ENCODE data around the gene ADORA2A. TPM values are rescaled to one million over a fixed set of nuclear protein-coding genes. Genes with fewer than 3 reads are reported as not detected.

ADORA2A gene
- total RNA-seq, 1 experiment from 2014 or later: 3.5 TPM

DNA sequence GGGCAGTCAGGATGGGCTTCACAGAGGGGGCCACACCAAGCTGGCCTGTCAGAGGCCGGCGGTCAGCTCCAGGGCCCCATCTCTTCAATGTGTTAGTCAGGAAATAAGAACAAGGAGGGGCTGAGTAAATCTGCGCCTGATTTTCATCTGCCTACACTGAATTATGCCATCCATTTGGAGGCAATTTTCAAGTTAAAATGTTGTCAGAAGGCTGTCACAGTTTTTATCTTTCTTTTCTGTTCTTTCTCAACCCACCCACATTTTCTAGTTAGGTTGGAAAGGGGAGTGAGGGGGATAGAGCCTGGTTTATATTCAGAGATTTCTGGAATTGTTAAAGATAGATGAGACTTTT is 18.8 kb downstream of the ADORA2A start:
- Mint-ChIP-seq H3K27me3 (ENCODE audit: low read depth) (no peaks in the 10 kb centered on the region; the same call in 1 of the 2 replicates), H3K4me1 (peaks cover 16 to 25% of the 10 kb centered on the region in 2 experiments), H3K9me3 (no peaks in the 10 kb centered on the region; a peak in 1 of 5 replicates), H3K4me3 (no peak overlapping the region), H3K36me3 (ENCODE audit: insufficient read depth in 1 of 3, low read depth in 3 of 3) (no peaks in the 10 kb centered on the region), H3K27ac (no peak overlapping the region)
- no peak overlapping the region for H4K5ac ChIP-seq (ENCODE audit: insufficient read length, low read depth, low read length)
- no peaks in the 10 kb centered on the region for H3K79me1 ChIP-seq (ENCODE audit: insufficient read depth, low read depth, low read length, poor library complexity, severe bottlenecking)
- H3K56ac ChIP-seq (ENCODE audit: insufficient read length, low read depth, low read length): no peak overlapping the region
- H3K79me2 ChIP-seq (ENCODE audit: insufficient read depth, low read length): no peaks in the 10 kb centered on the region
- no peaks in the 10 kb centered on the region for H3K9me3 ChIP-seq (ENCODE audit: control insufficient read depth, low read depth, low read length)
- no peak overlapping the region for H4K8ac ChIP-seq (replicated peaks; ENCODE audit: insufficient read length, low read depth, low read length)
- no peak overlapping the region for H2BK15ac ChIP-seq (ENCODE audit: low read depth, low read length)
- DNase-seq: no peak
- no peak overlapping the region for H3T11ph ChIP-seq (ENCODE audit: low read length)
- no peak overlapping the region for H2BK12ac ChIP-seq (ENCODE audit: insufficient read length, low read depth, low read length)
- no peak overlapping the region for H2AFZ ChIP-seq (ENCODE audit: low read length)
- no peak overlapping the region for H3K14ac ChIP-seq (ENCODE audit: insufficient read depth, low read length)
- TF ChIP-seq CTCF (conservative IDR thresholded peaks at IDR 0.05): no peak
- H2AK5ac ChIP-seq (ENCODE audit: insufficient read length, low read length): no peak overlapping the region
- no peak overlapping the region for H3K18ac ChIP-seq (ENCODE audit: insufficient read length, low read depth, low read length)
- H3K23me2 ChIP-seq (ENCODE audit: insufficient read length, low read depth, low read length, poor library complexity, severe bottlenecking): no peaks in the 10 kb centered on the region
- H3K4ac ChIP-seq (ENCODE audit: low read depth, low read length): no peak overlapping the region
- no CpG with 5 or more reads among the region's 3 CpGs for WGBS (ENCODE audit: extremely low coverage, insufficient read length, low lambda C conversion rate)
- H3K9ac ChIP-seq (ENCODE audit: extremely low read depth, insufficient read length, low read length): no peak overlapping the region
- H2BK20ac ChIP-seq (ENCODE audit: low read depth, low read length, poor library complexity, severe bottlenecking): no peak overlapping the region
- H2BK120ac ChIP-seq (ENCODE audit: low read depth, low read length, poor library complexity, severe bottlenecking): no peak overlapping the region
- 0 out of 2 replicates have a peak, but pooled peaks cover 2% of the 10 kb centered on the region for H3K4me1 ChIP-seq (ENCODE audit: insufficient read depth, low read length)
- no peaks in the 10 kb centered on the region for H3K27me3 ChIP-seq (ENCODE audit: insufficient read depth, low read length)
- H2BK5ac ChIP-seq (ENCODE audit: insufficient read length, low read length): no peak overlapping the region
- no peak overlapping the region for H3K23ac ChIP-seq (ENCODE audit: insufficient read length, low read depth, low read length)
- no peak overlapping the region for H3K4me2 ChIP-seq (ENCODE audit: insufficient read depth, insufficient read length, low read length)
- H4K20me1 ChIP-seq (ENCODE audit: control insufficient read depth, insufficient read depth, insufficient read length): no peaks in the 10 kb centered on the region
- no peak overlapping the region for H3K27ac ChIP-seq (ENCODE audit: insufficient read length, low read depth, low read length)
- no peak overlapping the region for H4K91ac ChIP-seq (ENCODE audit: insufficient read length, low read depth, low read length)

Data from H9 (cell line).